Sciatic nerve (tissue), 2 donors: ENCODE data around the gene OCRL. TPM values are rescaled to one million over a fixed set of nuclear protein-coding genes. Genes with fewer than 3 reads are reported as not detected.
"Not testable (repeated sequence)": the region's sequence is repeated elsewhere in the genome, so short reads cannot be mapped to it uniquely, and the experiment has no call there.

Experiments
- ATAC-seq: fragments of 200-7000 bp; cut with Tn5 transposase; one replicate; pipeline ENCODE4 v1.9.1; 2020; ENCODE audit warnings: mild to moderate bottlenecking, moderate library complexity
- DNase-seq: peaks from one replicate; pipeline ENCODE4 v3.0.0-alpha.2; 2020; ENCODE audit warnings: low spot score
- intact Hi-C: fragments of 100-400 bp; cut with DNase I; formaldehyde crosslinking; loops from one replicate; pipeline ENCODE4 v1.14.2; 2022
- total RNA-seq: library from RNA; stranded (reverse); fragmentation: NEBNext Ultra II Directional; extraction: Animal tissue kit (Norgen Biotek cat#: 25700); gene quantifications from one replicate; pipeline ENCODE4 v1.2.1, GENCODE V29; 2021
- donor health status: DM: no; HTN: no; CAD: no.
- donor health status: DM: no; HTN: no; CAD: no.

OCRL gene
- total RNA-seq, 1 donor from 2014 or later = 21.4 TPM

DNA sequence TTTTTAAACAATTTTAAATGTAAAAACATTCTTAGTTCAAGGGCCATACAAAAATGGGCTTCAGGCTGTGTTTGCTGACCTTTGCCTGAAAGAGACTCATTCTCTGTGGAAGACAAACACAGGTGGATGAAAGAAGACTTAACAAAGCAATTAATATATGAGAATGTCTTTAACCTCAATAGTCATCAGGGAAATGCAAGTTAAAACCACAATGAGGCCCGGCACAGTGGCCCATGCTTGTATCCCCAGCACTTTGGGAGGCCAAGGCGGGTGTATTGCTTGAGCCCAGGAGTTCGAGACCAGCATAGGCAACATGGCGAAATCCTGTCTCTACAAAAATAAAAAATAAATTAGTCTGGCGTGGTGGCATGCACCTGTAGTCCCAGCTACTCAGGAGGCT lies 9.6 kb upstream of the OCRL start:
- intact Hi-C loops = no loop called here
- DNase-seq (no peak), ATAC-seq (peak; percentile 18)

GRCh38 chrX:129531132-129531531 lies 8.9 kb upstream of the OCRL start:
- intact Hi-C loops = no loop called here
- DNase-seq = no peak
- ATAC-seq = no peak

DNA sequence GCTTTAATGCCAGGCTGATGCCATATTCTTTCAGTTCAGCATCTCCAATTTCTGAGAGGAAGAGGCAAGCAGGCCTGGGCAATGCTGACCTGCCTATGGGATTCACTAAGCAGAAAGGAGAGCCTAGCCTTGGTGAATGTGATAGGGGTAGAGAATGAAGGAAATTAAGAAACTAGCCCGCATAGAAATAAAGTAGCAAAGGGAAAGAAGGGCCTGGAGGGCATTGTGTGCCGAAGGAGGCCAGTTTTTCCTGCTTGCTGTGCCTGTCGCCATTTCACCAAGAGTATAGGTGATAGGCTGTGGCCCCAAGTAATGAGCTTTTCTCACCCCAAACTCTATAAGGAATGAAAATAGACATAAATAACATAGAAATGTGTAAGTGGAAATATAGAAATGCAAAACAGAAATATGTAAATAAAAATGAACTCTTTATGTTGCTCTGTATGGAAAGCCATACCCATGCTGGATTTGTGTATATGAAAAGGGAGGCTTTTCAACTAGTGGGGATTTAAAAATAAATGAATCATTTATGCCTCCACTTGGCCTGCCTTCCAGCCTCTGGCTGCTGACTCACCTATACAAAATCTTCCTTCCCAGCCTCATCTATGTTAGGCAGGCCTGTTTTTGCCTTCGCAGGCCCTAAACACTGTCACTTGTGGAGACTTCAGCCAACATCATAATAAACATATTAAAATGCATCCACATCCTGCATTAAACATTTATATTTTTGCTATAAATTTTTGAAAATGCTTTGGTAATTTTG lies 5.1 kb upstream of the OCRL start:
- DNase-seq = no peak
- intact Hi-C loops = no loop called here
- ATAC-seq = no peak

DNA sequence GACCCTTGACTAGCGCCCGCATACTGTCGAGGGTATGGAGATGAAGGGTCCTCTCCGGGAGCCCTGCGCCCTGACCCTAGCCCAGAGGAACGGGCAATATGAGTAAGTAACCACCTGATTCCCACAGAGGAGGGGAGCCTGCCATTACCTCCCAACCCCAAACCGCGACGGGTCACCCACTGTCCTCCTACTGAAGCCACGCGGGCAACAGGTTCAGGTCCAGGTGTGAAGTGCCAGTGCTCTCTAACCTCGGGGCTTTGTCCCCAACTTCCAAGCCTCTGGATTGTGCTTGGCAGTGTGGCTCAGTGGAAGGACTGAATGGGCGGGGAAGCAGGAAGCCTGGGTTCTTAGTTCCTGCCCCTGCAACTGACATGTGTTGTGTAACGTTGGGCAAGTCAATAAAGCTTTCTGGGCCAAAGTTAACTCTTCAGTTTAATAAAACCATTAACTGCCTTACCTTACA lies 694 bp downstream of the OCRL start:
- DNase-seq = no peak
- intact Hi-C loops = no loop called here
- peak; percentile 79 for ATAC-seq

GRCh38 chrX:129544780-129545179 lies 4.7 kb downstream of the OCRL start:
- no peak for ATAC-seq
- intact Hi-C loops = no loop called here
- DNase-seq = no peak

DNA sequence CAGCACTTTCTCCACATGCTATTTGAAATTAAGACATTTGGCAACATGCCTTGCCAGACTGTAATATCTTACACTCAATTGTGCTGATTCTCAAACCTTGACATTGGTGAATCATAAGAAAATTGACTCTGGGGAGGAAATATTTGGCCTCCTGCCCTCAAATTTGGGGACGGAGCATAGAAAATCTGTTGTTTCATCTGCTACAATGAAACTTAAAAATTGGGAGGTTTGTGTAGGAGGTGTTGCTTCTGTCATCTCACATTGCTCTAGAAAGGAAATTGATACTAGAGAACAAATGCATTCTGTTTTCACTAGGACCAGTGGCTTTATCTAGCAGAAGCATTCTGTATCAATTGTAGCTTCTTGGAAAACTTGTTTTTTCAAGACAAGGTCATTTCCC lies 5.3 kb downstream of the OCRL start:
- intact Hi-C loops = no loop called here
- ATAC-seq (no peak), DNase-seq (no peak)

DNA sequence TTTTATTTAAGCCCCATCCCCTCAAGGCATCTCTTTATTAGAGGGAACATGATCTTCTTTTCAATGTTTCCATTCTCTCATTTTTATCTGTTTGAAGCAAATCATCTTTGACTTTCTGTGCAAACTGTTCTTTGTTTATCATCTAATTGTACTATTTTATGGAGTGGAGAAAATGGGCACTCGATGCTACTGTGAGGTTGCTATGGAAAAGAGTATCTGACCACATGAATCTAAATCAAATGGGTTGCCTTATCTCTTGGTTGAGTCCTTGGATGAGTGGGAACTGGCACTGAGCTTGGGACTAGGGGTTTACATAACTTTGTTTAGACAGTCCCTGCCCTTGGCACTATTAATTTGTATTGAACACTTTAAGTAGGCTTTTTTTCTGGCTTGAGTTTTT lies 9.1 kb downstream of the OCRL start:
- DNase-seq (no peak), ATAC-seq (no peak)
- intact Hi-C loops = no loop called here

GRCh38 chrX:129553619-129554288 lies 13.7 kb downstream of the OCRL start:
- ATAC-seq = no peak
- intact Hi-C loops = no loop called here
- no peak for DNase-seq

GRCh38 chrX:129554816-129555215 lies 14.8 kb downstream of the OCRL start:
- intact Hi-C loops, ATAC-seq: not testable (repeated sequence)

DNA sequence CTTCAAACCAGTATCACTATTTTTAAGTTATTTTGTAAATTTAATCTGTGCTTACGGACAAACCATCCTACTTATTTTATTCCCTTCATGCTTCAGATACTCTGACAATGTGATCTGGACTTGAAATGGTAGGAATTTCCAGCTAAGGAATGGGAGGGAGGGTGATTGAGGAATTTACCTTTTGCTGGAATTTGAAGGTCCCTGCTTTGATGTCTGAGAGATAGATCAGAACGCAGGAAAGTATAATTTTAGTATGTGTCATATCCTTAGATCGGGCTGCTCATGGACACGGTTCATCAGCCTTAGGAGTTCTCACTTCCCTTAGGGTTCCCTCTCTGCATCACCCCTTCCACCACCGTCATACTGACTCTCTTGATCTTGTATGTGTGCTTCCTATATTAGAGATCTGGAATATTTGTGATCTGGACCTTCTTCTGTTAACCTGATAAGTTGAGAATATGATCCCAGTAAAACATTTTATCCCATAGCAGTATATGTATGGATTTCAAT lies 16.8 kb downstream of the OCRL start:
- intact Hi-C loops = no loop called here
- no peak for DNase-seq
- ATAC-seq = no peak

More at GRCh38 chrX:129554816-129555215, 14.8 kb downstream of the OCRL start:
- DNase-seq = not testable (repeated sequence)

DNA sequence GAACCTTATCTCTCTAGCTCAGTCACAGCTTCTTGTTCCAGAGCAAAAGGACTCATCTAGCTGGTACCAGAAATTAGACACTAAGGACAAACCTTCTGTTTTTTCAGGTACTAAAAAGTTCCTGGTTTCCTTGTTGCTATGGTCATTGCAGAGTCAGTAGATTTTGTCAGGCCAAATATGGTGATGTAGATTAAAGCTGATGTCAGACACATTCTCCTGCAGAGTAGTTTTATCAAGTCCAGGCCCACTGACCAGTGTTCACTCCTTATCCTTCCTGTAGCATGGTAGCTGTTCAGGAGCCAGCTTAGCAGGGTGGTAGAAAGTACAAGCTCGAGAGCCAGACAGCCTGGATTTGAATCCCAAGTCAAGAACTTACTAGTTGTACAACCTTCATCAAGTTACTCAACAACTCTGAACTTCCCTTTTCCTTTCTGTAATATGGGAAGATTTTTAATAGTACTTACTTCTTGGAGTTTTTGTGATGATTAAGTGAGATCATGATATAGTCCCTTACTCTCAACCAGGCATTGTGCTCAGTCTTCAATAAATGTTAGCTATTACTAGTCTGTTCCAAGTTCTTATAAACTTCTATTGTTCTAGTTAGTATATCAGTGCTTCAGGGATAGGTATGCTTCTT lies 17.9 kb downstream of the OCRL start:
- DNase-seq (no peak), ATAC-seq (no peak)
- intact Hi-C loops = no loop called here

- intact Hi-C loops = no loop called here
- DNase-seq (no peak), ATAC-seq (no peak)
Measured at GRCh38 chrX:129559783-129560182, 19.7 kb downstream of the OCRL start.

- DNase-seq (no peak), ATAC-seq (no peak)
- intact Hi-C loops = no loop called here
Measured at GRCh38 chrX:129561453-129561852, 21.4 kb downstream of the OCRL start.

DNA sequence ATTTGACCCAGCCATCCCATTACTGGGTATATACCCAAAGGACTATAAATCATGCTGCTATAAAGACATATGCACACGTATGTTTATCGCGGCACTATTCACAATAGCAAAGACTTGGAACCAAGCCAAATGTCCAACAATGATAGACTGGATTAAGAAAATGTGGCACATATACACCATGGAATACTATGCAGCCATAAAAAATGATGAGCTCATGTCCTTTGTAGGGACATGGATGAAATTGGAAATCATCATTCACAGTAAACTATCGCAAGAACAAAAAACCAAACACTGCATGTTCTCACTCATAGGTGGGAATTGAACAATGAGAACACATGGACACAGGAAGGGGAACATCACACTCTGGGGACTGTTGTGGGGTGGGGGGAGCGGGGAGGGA lies 24.3 kb downstream of the OCRL start:
- DNase-seq, intact Hi-C loops, ATAC-seq: not testable (repeated sequence)

GRCh38 chrX:129565046-129565650 lies 25.1 kb downstream of the OCRL start:
- ATAC-seq (no peak), DNase-seq (no peak)
- intact Hi-C loops = no loop called here

DNA sequence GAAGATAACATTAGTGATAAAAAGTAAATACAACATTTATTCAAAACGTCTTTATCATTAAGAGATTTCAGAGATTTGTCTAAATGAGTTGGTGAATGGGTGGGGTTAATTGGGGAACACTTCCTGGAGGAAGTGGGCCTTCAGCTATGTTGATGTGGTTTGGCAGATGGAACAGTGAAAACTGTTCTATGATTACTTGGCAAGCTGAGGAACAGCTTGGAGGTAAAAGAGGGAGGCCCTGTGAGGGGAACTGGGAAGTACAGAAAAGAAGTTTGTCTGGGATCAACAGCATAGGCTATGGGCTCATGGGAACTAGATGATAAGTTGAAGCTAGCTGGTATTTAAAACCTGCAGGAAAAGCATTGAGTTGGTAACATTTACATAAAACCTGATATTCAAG lies 26.0 kb downstream of the OCRL start:
- ATAC-seq (peak; percentile 30), DNase-seq (no peak)
- intact Hi-C loops = no loop called here

GRCh38 chrX:129568349-129568748 lies 28.3 kb downstream of the OCRL start:
- ATAC-seq (no peak), DNase-seq (no peak)
- intact Hi-C loops = no loop called here

- DNase-seq (no peak), ATAC-seq (peak; percentile 62)
- intact Hi-C loops = no loop called here
Measured at GRCh38 chrX:129572422-129572821, 32.4 kb downstream of the OCRL start.

DNA sequence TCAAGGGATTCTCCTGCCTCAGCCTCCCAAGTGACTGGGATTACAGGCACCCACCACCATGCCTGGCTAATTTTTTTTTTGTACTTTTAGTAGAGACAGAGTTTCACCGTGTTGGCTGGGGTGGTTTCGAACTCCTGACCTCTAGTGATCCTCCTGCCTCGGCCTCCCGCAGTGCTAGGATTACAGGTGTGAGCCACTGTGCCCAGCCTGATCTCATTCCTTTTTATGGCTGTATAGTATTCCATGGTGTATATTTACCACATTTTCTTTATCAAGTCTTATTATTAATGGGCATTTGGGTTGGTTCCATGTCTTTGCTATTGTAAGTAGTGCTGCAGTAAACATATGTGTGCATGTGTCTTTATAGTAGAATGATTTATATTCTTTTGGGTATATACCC lies 33.6 kb downstream of the OCRL start:
- ATAC-seq, DNase-seq, intact Hi-C loops: not testable (repeated sequence)
